ENCODE results near the gene SH3RF3. TPM values are rescaled to one million over a fixed set of nuclear protein-coding genes. Genes with fewer than 3 reads are reported as not detected.

Gene SH3RF3
- total RNA-seq, 3 donors from 2014 or later = 3.2 to 5.6 (median 4.6) TPM

- Histone ChIP-seq H3K27ac (no peak overlapping the region), H3K9me3 (no peaks in the 10 kb centered on the region), H3K4me3 (no peak overlapping the region), H3K27me3 (no peaks in the 10 kb centered on the region), H3K4me1 (no peaks in the 10 kb centered on the region), H3K36me3 (no peaks in the 10 kb centered on the region)
- intact Hi-C loops (cut with DNase I; ENCODE audit: low total_unique reads) = no loop called here
- DNase-seq (ENCODE audit: low spot score in 2 of 2) = no peak
- TF ChIP-seq POLR2A (IDR thresholded peaks at IDR 0.05) (no peak), POLR2AphosphoS5 (IDR thresholded peaks at IDR 0.05) (no peak), CTCF (IDR thresholded peaks at IDR 0.05) (no peak)
These were observed 85.8 kb downstream of the SH3RF3 start for GRCh38 chr2:109214651-109215371.

- TF ChIP-seq POLR2AphosphoS5 (IDR thresholded peaks at IDR 0.05) = no peak
- intact Hi-C loops (cut with DNase I; ENCODE audit: low total_unique reads) = no loop called here
- H3K4me1 ChIP-seq = no peaks in the 10 kb centered on the region
- no peak for DNase-seq (ENCODE audit: low spot score in 2 of 2)
- no peaks in the 10 kb centered on the region for H3K27me3 ChIP-seq
- no peaks in the 10 kb centered on the region for H3K36me3 ChIP-seq
- H3K27ac ChIP-seq = no peak overlapping the region
- H3K9me3 ChIP-seq = no peaks in the 10 kb centered on the region
- no peak overlapping the region for H3K4me3 ChIP-seq
These were observed 86.9 kb downstream of the SH3RF3 start for GRCh38 chr2:109215866-109216265.

- Histone ChIP-seq H3K9me3 (no peaks in the 10 kb centered on the region), H3K27ac (no peak overlapping the region), H3K4me1 (no peaks in the 10 kb centered on the region), H3K36me3 (no peaks in the 10 kb centered on the region), H3K4me3 (no peak overlapping the region), H3K27me3 (no peaks in the 10 kb centered on the region)
- no peak for TF ChIP-seq CTCF (IDR thresholded peaks at IDR 0.05)
- TF ChIP-seq POLR2A (IDR thresholded peaks at IDR 0.05) = no peak
- no peak for TF ChIP-seq POLR2AphosphoS5 (IDR thresholded peaks at IDR 0.05)
- intact Hi-C loops (cut with DNase I; ENCODE audit: low total_unique reads) = no loop called here
- DNase-seq (ENCODE audit: low spot score in 2 of 2) = no peak
These were observed 87.3 kb downstream of the SH3RF3 start for GRCh38 chr2:109216332-109216731.

GRCh38 chr2:109217362-109218086, 88.5 kb downstream of the SH3RF3 start:
- TF ChIP-seq CTCF (IDR thresholded peaks at IDR 0.05) (no peak), POLR2A (IDR thresholded peaks at IDR 0.05) (no peak), POLR2AphosphoS5 (IDR thresholded peaks at IDR 0.05) (no peak)
- Histone ChIP-seq H3K4me1 (no peaks in the 10 kb centered on the region), H3K27ac (peak overlapping the region; percentile 62 to 80), H3K27me3 (no peaks in the 10 kb centered on the region), H3K9me3 (no peaks in the 10 kb centered on the region), H3K36me3 (no peaks in the 10 kb centered on the region), H3K4me3 (no peak overlapping the region)
- intact Hi-C loops (cut with DNase I; ENCODE audit: low total_unique reads) = no loop called here
- peak in 1 of 2 donors; percentile 31 for DNase-seq (ENCODE audit: low spot score in 2 of 2)

- peak in 1 of 2 donors; percentile 38 for DNase-seq (ENCODE audit: low spot score in 2 of 2)
- no peaks in the 10 kb centered on the region for H3K27me3 ChIP-seq
- intact Hi-C loops (cut with DNase I; ENCODE audit: low total_unique reads) = no loop called here
- H3K36me3 ChIP-seq = no peaks in the 10 kb centered on the region
- H3K27ac ChIP-seq = peak overlapping the region; percentile 62 to 80
- H3K4me3 ChIP-seq = no peak overlapping the region
- no peaks in the 10 kb centered on the region for H3K9me3 ChIP-seq
- TF ChIP-seq POLR2AphosphoS5 (IDR thresholded peaks at IDR 0.05) = no peak
- no peak for TF ChIP-seq POLR2A (IDR thresholded peaks at IDR 0.05)
- TF ChIP-seq CTCF (IDR thresholded peaks at IDR 0.05) = no peak
- H3K4me1 ChIP-seq = no peaks in the 10 kb centered on the region
These were observed 89.2 kb downstream of the SH3RF3 start for GRCh38 chr2:109218087-109218791.

Measured in breast epithelium (tissue), 4 donors.